ENCODE measurements around the gene TRMT61B.

TRMT61B gene

GRCh38 chr2:28870146-28870891 lies at the start of gene TRMT61B:
TRMT61B (minus strand) TSS chr2:28870309; CDS start chr2:28870277, 32 bp downstream.
- peak; percentile 96 to 97 (median 96) for DNase-seq (ENCODE audit: low read depth in 4 of 4, low spot score in 1 of 4)

- no peak for DNase-seq (ENCODE audit: low read depth in 4 of 4, low spot score in 1 of 4)
Measured at GRCh38 chr2:28915939-28916338, 45.8 kb upstream of the TRMT61B start.

DNA sequence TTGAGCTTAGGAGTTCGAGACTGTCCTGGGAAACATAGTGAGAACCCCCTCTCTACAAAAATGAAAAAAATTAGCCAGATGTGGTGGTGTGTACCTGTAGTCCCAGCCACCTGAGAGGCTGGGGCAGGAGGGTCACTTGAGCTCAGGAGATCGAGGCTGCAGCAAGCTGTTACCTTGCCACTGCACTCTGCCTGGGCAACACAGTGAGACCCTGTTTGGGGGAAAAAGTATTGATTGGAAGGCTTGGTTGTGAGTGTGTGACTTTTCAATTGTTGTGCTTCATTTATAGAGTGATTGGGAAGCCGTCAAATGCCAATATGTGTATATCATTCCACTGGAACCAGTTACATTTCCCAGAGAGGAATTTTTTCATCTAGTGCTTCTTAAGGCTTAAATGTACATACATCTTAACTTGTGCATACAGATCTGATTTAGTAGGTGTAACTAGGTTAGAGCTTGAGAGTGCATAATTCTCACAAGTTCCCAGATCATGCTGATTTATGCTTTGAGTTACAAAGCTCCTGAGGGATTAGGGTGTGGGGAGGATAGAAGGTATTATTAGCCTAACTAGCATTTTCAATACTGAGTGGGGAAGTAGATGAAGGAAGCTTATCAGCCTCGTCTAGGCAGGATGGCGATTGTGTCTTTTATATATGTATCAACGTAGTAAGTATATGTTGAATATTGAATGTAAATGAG lies 39.7 kb upstream of the TRMT61B start:
- DNase-seq (ENCODE audit: low read depth in 4 of 4, low spot score in 1 of 4): no peak

- no peak for DNase-seq (ENCODE audit: low read depth in 4 of 4, low spot score in 1 of 4)
Measured at GRCh38 chr2:28908172-28908571, 38.1 kb upstream of the TRMT61B start.

GRCh38 chr2:28906821-28907220 lies 36.7 kb upstream of the TRMT61B start:
- DNase-seq (ENCODE audit: low read depth in 4 of 4, low spot score in 1 of 4): no peak

GRCh38 chr2:28906376-28906775 lies 36.3 kb upstream of the TRMT61B start:
- no peak for DNase-seq (ENCODE audit: low read depth in 4 of 4, low spot score in 1 of 4)

- DNase-seq (ENCODE audit: low read depth in 4 of 4, low spot score in 1 of 4): no peak
Measured at GRCh38 chr2:28905533-28905932, 35.4 kb upstream of the TRMT61B start.

GRCh38 chr2:28904802-28905457 lies 34.8 kb upstream of the TRMT61B start:
- no peak for DNase-seq (ENCODE audit: low read depth in 4 of 4, low spot score in 1 of 4)

GRCh38 chr2:28904295-28904694 lies 34.2 kb upstream of the TRMT61B start:
- no peak for DNase-seq (ENCODE audit: low read depth in 4 of 4, low spot score in 1 of 4)

- no peak for DNase-seq (ENCODE audit: low read depth in 4 of 4, low spot score in 1 of 4)
Measured at GRCh38 chr2:28902584-28902983, 32.5 kb upstream of the TRMT61B start.

DNA sequence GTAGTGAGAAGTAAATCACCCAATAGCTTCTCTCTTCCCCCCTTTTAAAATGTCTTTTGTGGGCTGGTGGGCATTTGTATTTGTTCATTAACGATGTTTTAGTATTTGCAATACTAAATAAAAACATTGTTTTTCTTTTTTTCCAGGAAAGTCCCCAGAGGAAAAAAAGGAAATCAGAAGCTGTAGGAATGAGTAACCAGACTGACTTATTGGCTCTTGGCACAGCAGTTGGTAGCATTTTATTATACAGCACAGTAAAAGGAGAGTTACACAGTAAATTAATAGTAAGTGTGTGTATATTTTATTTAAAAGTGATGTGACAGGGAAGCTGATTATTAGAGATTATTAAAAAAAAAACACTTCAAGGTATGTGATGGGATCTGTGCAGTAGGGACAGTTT lies 31.7 kb upstream of the TRMT61B start:
- no peak for DNase-seq (ENCODE audit: low read depth in 4 of 4, low spot score in 1 of 4)

DNA sequence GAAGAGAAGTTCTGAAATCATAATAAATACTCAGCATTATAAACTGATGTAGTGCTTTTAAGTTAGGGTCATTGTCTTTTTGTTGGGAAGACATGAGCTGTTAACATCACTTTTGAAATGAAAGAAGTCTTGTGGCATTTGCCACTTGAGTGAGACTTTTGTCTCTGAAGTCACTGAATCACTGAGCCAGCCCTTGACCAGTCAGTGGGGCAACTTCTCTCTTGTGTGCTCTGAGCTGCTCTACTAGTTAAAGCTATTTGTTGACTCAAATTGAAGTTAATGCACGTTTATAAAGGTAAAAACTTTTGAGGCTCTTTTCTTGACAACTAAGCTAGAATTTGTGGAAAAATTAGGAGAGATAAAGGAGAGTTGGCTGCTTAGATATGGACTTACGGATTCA lies 31.1 kb upstream of the TRMT61B start:
- no peak for DNase-seq (ENCODE audit: low read depth in 4 of 4, low spot score in 1 of 4)

- no peak for DNase-seq (ENCODE audit: low read depth in 4 of 4, low spot score in 1 of 4)
Measured at GRCh38 chr2:28898048-28898447, 27.9 kb upstream of the TRMT61B start.

DNA sequence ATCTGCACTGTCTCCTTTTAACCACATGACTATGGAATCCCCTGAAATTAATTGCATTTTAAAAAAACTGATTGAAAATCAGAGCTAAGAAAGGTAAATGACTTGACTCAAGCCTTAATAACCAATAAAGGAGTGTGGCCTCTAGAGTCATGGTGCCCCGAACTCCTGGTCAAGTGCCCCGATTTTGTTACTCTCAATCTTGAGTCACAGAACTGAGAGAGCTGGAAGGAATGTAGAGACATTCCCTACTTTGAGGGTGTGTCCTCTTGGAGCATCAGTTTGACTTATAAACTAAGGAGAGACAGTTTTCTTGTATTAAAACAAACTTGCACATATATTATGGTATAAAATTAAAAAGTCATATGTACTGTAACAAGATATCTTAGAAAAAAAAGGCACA lies 26.8 kb upstream of the TRMT61B start:
- DNase-seq (ENCODE audit: low read depth in 4 of 4, low spot score in 1 of 4): no peak

DNA sequence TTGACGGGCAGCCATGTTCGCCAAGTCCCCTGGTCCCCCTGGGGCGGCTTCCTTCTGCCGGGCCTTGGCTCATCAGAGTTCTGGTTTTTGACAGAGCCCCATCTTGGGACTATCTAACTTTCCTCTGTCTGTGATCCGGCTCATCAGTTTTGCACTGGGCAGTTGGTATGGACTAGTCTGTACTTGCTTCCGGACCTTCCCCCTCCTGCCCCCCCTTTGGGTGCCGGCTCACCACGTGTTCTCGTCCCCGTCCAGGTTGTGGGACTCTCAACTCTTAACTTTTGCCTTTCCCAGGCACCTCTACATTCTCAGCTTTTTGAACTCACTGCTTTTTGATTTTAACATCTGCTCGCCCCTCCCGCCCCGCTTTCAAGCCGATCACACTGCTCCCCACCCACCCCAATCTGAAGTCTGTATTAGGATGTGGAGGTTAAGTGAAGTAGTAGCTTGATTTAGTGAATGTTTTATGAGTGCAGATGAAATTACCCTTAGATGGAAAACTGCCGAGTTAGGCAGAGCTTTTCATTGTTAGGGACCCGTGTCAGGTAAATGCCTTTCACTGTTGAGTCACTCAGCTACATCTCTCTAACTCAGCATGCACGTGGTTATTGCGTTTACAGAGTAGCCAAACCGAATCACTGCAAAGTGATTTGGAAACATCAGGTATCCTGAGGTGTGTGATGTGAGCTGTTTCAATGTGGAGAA lies 25.2 kb upstream of the TRMT61B start:
- DNase-seq (ENCODE audit: low read depth in 4 of 4, low spot score in 1 of 4): peak; percentile 25 to 32 (median 29)

DNA sequence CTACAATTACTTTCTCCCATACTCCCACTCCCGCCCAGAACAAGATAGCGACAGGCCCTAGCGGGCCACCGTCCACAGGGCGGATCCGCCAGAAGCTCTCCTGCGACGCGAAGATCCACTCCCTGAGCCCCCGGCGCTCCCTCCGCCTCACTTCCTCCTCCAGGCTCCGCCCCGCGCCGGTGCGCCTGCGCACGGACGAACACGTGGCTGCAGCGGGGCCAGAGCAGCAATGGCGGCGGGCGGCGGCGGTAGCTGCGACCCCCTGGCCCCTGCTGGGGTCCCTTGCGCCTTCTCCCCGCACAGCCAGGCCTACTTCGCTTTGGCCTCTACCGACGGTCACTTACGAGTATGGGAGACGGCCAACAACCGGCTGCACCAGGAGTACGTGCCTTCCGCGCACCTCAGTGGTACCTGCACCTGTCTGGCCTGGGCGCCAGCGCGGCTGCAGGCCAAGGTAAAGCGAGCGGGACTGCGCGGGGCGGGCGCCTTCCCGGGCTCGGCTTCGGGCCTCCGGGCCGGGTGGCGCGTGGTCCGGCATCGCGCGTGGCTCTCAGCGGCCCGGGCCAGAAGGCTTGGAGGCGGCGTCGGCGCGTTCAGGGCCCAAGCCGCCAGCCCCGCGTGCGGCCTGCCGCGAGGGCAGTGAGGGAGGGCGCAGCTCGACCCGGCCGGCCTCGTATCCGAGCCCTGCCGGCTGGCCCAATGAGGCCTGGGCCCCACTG lies 24.5 kb upstream of the TRMT61B start, which contains the start of gene WDR43:
WDR43 (plus strand) TSS at position 198 of the 719 bp plus-strand sequence; CDS start at position 230, 32 bp downstream.
- DNase-seq (ENCODE audit: low read depth in 4 of 4, low spot score in 1 of 4): peak; percentile 88 to 97 (median 94)

DNA sequence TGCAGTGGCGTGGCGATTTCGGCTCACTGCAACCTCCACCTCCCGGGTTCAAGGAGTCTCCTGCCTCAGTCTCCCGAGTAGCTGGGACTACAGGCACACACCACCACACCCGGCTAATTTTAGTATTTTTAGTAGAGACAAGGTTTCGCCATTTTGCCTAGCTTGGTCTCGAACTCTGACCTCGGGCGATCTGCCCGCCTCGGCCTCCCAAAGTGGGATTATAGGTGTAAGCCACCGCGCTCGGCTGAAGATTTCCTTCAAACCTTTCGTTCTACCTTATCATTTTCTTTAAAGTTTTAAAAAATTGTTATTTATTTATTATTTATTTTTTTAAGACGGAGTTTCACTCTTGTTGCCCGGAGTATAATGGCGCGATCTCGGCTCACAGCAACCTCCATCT lies 23.4 kb upstream of the TRMT61B start:
- DNase-seq (ENCODE audit: low read depth in 4 of 4, low spot score in 1 of 4): no peak

- DNase-seq (ENCODE audit: low read depth in 4 of 4, low spot score in 1 of 4): no peak
Measured at GRCh38 chr2:28880193-28880592, 10.1 kb upstream of the TRMT61B start.

GRCh38 chr2:28871620-28872019 lies 1.5 kb upstream of the TRMT61B start:
- no peak for DNase-seq (ENCODE audit: low read depth in 4 of 4, low spot score in 1 of 4)

DNA sequence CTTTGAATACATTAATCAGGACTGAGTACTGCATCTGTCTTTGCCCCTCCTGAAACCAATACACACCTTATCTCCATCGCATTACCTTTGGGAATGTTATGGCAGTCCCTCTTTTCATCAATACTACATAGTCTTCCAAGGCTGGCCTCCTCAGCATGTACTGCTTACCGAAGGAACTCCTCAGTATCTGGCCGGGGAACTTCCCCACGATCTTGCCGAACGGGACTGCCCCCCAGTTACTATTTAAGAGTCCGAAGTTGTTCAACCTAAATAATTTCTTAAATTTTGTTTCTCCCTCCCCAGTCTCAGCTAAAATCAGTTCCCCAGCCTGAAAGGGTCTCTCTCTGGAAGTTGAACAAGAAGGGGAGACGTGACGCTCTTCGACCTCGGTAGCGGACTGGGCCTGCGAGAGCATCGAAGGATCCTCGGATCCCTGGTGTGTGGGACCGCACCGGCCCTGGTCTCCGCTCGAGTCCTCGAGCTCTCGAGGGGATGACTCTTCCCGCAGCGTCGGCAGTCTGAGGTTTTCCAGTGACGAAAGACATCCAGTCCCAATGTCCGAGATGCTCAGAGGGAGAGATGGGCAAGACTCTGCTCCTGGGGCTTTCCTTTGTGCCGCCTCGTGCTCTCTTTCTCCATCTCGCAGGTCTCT lies 489 bp downstream of the TRMT61B start:
- DNase-seq (ENCODE audit: low read depth in 4 of 4, low spot score in 1 of 4): peak in 1 of 4 experiments; percentile 6
